Measurements from ENCODE around the gene ASCL5.

DNA sequence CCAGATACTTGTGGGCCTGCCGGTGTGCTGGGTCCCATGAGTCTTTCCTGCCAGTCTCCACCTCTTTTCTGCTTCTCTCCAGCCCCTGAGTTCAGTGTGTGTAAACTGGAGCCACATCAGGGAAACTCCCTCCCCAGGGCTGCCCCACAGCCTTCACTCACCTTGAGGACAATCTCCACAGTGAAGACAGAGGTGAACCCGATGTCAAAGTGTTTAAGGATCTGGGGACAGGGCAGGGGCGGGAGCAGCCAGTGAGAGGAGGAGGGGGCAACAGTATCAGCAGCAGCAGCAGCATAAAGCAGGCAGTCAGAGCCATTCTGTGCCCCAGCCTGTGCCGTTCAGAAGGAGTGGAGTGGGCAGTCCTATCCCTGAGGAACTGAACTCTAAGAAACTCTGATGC lies 58.0 kb downstream of the ASCL5 start:
- TF ChIP-seq, protein P1, sequence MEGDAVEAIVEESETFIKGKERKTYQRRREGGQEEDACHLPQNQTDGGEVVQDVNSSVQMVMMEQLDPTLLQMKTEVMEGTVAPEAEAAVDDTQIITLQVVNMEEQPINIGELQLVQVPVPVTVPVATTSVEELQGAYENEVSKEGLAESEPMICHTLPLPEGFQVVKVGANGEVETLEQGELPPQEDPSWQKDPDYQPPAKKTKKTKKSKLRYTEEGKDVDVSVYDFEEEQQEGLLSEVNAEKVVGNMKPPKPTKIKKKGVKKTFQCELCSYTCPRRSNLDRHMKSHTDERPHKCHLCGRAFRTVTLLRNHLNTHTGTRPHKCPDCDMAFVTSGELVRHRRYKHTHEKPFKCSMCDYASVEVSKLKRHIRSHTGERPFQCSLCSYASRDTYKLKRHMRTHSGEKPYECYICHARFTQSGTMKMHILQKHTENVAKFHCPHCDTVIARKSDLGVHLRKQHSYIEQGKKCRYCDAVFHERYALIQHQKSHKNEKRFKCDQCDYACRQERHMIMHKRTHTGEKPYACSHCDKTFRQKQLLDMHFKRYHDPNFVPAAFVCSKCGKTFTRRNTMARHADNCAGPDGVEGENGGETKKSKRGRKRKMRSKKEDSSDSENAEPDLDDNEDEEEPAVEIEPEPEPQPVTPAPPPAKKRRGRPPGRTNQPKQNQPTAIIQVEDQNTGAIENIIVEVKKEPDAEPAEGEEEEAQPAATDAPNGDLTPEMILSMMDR (conservative IDR thresholded peaks at IDR 0.05 in 1 of 2, IDR thresholded peaks at IDR 0.05 in 1 of 2; ENCODE audit: extremely low read depth in 1 of 2, insufficient read depth in 1 of 2, low read depth in 1 of 2, low read length in 2 of 2): no peak
- no peak for TF ChIP-seq EZH2 (IDR thresholded peaks at IDR 0.05; ENCODE audit: borderline replicate concordance, low read length)

Measured in mammary epithelial cell (primary cell).